ENCODE measurements around the gene JSRP1. TPM values are rescaled to one million over a fixed set of nuclear protein-coding genes. Genes with fewer than 3 reads are reported as not detected.

The JSRP1 gene
- total and polyA plus RNA-seq, 8 donors: 0.20 to 1.1 (median 0.53) TPM; not detected in 1

DNA sequence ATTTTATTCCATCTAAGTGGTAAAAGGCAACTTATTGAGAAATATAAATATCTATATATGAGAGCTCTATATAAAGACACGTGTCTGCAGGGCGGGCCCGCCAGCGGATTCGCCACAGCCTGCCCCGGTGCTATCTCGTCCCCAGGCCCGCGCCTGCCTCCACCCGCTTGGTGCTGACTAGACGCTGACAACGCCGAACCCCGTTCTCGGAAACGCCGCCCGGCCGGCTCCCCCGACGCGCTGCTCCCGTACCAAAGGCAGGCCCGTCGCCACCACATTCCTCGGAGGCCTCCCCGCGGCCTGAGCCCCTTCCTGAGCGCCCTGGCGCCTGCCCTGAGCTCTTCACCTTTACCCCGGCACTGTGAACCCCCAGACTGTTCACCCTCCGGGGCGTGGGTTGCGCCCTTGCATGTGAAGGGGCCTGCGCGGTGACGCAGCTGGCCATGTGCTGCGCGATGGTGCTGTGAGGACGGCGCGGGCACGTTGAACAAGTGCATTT is 26.1 kb downstream of the JSRP1 start:
- ATAC-seq (no peak), DNase-seq (no peak)
- TF ChIP-seq, protein P1, sequence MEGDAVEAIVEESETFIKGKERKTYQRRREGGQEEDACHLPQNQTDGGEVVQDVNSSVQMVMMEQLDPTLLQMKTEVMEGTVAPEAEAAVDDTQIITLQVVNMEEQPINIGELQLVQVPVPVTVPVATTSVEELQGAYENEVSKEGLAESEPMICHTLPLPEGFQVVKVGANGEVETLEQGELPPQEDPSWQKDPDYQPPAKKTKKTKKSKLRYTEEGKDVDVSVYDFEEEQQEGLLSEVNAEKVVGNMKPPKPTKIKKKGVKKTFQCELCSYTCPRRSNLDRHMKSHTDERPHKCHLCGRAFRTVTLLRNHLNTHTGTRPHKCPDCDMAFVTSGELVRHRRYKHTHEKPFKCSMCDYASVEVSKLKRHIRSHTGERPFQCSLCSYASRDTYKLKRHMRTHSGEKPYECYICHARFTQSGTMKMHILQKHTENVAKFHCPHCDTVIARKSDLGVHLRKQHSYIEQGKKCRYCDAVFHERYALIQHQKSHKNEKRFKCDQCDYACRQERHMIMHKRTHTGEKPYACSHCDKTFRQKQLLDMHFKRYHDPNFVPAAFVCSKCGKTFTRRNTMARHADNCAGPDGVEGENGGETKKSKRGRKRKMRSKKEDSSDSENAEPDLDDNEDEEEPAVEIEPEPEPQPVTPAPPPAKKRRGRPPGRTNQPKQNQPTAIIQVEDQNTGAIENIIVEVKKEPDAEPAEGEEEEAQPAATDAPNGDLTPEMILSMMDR (IDR thresholded peaks at IDR 0.05): no peak
- Histone ChIP-seq H3K4me3 (no peak overlapping the region), H3K4me1 (peaks cover 6 to 23% of the 10 kb centered on the region in 2 donors), H3K27ac (no peak overlapping the region), H3K36me3 (peaks cover 0 to 92% of the 10 kb centered on the region in 2 donors), H3K9me3 (no peaks in the 10 kb centered on the region), H3K27me3 (no peaks in the 10 kb centered on the region)
- intact Hi-C loops (cut with DNase I): loop anchor here in 1 of 2 donors (10.0 kb wide), 1 partner anchor 75 kb away; the partner anchor contains the start of gene AP3D1

DNA sequence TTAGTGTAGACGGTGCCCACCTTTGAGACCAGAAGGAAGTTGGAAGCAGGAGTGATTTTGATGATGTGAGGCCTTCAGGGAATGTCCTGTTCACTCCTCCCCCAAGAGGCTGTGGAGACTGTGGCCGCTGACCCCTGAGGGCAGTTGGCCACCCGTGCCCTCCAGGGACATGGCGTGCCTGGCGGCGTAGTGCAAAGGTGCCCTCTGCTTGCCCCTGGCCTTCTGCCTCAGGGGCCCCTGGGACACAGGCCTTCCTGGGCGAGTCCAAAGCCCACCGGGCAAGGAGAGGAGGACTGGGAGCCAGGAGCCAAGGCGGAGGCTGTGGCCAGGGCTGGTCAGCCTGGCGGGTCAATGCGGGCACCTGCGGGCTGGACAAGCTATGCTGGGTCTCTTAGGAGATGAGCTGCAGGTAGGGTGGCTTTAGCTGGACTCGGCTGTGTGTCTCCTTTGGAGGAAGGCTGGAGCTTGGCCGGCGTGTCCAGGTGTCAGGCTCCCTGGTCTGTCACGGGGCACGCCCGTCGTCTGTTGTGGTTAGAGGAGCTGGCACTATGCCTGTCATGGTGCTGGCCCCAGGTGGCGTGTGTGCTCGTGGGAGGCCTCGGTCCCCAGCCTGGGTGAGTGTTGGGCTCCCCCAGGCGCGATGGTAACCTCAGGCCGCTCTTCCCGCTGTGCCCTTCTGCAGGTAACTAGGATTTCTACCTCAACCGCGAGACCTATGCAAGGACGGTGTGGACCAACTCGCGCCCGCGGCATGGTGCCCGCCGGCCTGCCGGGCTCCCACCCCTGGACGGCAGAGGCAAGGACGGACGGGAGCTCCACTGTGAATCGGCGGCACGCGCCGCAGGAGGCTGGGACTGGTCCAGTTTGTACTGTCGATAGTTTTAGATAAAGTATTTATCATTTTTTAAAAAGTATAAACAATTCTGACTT is 26.8 kb downstream of the JSRP1 start:
- Histone ChIP-seq H3K27me3 (no peaks in the 10 kb centered on the region), H3K4me3 (no peak overlapping the region), H3K4me1 (peaks cover 0 to 16% of the 10 kb centered on the region in 2 donors), H3K27ac (no peak overlapping the region), H3K9me3 (no peaks in the 10 kb centered on the region), H3K36me3 (peaks cover 0 to 99% of the 10 kb centered on the region in 2 donors)
- intact Hi-C loops (cut with DNase I): loop anchor here in 1 of 2 donors (10.0 kb wide), 1 partner anchor 75 kb away; the partner anchor contains the start of gene AP3D1
- ATAC-seq: no peak
- no peak for DNase-seq
- TF ChIP-seq, protein P1 (IDR thresholded peaks at IDR 0.05): no peak

DNA sequence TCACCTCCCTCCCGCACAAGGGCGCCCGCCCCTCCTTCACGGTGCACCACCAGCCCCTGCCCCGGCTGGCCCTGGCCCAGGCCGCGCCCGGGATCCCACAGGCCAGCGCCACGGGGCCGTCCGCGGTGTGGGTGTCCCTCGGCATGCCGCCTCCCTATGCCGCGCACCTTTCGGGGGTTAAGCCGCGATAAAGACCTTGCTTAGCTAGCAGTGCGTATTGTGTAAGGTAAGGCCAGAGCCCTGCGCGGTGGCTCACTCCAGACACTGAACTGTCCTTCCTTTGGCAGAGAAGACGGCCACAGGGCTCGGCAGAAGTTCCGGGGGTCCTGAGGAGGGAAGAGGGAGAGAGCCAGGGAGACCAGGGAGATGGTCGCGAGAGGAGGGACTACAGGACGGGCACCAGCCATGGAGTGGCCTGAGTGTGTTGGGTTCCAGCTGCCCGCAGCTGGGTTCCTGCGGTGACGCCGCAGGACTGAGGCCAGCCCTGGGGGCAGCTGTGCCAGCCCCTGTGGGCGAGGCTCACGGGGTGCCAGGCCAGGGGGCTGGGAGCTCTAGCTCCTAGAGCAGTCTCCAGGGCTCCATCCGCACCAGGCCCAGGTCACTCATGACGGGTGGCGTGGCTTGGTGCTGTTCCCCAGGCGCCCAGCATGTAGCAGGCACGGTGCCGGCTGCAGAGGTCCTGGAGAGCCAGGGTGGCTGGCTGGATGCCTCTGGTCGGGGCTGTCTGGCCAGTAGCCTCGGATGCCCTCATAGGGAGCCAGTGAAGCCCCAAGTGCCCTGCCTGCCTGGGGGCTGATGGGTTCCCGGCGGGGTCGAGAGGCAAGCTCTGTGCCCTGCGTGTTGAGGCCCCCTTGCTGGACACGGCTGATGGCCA is 27.8 kb downstream of the JSRP1 start:
- TF ChIP-seq, protein P1 (IDR thresholded peaks at IDR 0.05): no peak
- no peaks in the 10 kb centered on the region for H3K9me3 ChIP-seq
- no peak for DNase-seq

DNA sequence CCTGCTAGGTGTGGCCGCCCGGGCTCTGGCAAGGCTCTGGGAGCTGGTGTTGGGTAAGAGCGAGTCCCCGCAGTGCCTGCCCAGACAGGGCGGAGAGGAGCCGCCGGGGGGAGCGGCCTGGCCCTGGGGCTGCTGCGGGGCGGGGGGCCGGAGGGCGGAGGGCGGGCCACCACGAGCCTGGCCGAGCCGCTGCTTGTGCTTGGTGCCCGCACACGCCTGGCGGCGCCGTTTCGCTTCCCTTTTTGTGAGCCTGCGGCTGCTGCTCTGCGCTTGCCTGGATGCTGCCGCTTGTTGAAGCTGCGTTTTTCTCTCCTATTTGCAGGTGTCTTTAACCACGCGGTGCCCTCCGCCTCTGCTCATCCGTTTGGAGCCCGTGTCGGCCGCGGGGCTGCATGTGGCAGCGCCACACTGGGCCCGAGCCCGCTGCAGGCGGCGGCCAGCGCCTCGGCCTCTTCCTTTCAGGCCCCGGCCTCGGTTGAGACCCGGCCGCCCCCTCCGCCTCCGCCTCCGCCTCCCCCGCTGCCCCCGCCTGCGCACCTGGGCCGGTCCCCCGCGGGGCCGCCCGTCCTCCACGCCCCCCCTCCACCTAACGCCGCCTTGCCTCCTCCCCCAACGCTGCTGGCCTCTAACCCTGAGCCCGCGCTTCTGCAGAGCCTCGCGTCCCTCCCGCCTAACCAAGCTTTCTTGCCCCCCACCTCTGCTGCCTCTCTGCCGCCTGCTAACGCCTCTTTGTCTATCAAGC is 28.6 kb downstream of the JSRP1 start:
- ATAC-seq: no peak
- Histone ChIP-seq H3K9me3 (no peaks in the 10 kb centered on the region), H3K4me3 (no peak overlapping the region), H3K4me1 (no peaks in the 10 kb centered on the region), H3K27ac (no peak overlapping the region), H3K36me3 (peaks cover 0 to 100% of the 10 kb centered on the region in 2 donors), H3K27me3 (no peaks in the 10 kb centered on the region)
- DNase-seq: no peak
- TF ChIP-seq, protein P1 (IDR thresholded peaks at IDR 0.05): no peak
- intact Hi-C loops (cut with DNase I): no loop called here

More for the DNA sequence above, 27.8 kb downstream of the JSRP1 start:
- intact Hi-C loops (cut with DNase I): no loop called here
- ATAC-seq: no peak
- no peaks in the 10 kb centered on the region for H3K27me3 ChIP-seq
- H3K27ac ChIP-seq: no peak overlapping the region
- H3K4me3 ChIP-seq: no peak overlapping the region
- H3K36me3 ChIP-seq: peaks cover 0 to 100% of the 10 kb centered on the region in 2 donors
- H3K4me1 ChIP-seq: peaks cover 0 to 6% of the 10 kb centered on the region in 2 donors
